ENCODE measurements around the gene RGL1.

GRCh38 chr1:183873642-183874041, 68.7 kb downstream of the RGL1 start:
- TF ChIP-seq POLR2A (IDR thresholded peaks at IDR 0.05) (no peak), CTCF (IDR thresholded peaks at IDR 0.05) (no peak)

All from tibial nerve (tissue), 3 donors.